ES-I3 (cell line): ENCODE data around the gene CBR1.

ENCODE experiments used
- H3K36me3 ChIP-seq: 2 replicates; pipeline ENCODE4 v1.6.1; 2013; ENCODE audit warnings: mild to moderate bottlenecking, low read length, control low read depth, moderate library complexity; ENCODE audit not compliant: insufficient read depth
- H3K4me1 ChIP-seq: 2 replicates; pipeline ENCODE4 v1.6.1; 2013; ENCODE audit warnings: mild to moderate bottlenecking, control low read depth, low read length; ENCODE audit not compliant: insufficient read depth
- H3K9ac ChIP-seq: 2 replicates; pipeline ENCODE4 v1.6.1; 2013; ENCODE audit warnings: low read depth, mild to moderate bottlenecking, low read length, moderate library complexity
- H3K9me3 ChIP-seq: 2 replicates; pipeline ENCODE4 v1.6.1; 2013; ENCODE audit warnings: mild to moderate bottlenecking, low read length, moderate library complexity; ENCODE audit not compliant: control insufficient read depth, insufficient read depth

The CBR1 gene

DNA sequence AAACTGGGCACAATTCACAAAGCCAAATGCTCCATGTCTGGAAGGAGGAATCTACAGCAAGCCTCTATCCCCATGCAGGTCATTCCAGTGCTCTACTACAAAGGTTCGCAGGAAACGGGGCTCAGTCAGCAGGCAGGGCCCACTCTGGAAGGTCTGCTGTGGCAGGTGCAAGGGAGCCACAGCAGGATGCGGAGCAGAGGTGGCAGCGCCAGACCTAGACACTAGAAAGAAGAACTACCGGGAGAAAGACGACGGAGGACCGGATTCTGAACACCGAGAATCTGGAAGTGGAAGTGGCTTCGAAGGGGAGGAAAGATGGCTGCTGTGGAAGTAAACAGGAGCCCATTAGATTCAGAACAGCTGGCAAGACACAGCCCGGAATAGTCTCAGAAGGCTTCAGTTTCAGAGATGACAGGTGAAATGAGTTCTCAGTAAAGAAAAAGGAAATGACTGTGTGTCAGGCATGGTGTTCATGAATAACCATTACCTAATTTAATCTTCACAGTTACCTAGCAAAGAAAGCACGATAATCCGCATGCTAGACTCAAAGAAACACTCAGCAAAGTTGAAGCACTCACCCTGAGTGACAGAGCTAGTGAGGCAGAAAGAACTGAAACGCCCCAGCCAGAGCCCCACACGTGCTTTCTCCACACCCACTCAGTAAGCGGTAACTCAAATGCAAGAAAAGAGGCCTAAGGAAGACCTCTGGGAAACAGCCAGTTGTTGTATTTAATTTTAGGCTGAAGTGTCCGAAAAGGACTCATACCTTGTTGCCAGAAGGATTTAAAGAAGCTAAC is 30.9 kb upstream of the CBR1 start:
- Histone ChIP-seq H3K9me3 (no peaks in the 10 kb centered on the region), H3K4me1 (no peaks in the 10 kb centered on the region), H3K9ac (no peak overlapping the region), H3K36me3 (peaks cover 35% of the 10 kb centered on the region)

DNA sequence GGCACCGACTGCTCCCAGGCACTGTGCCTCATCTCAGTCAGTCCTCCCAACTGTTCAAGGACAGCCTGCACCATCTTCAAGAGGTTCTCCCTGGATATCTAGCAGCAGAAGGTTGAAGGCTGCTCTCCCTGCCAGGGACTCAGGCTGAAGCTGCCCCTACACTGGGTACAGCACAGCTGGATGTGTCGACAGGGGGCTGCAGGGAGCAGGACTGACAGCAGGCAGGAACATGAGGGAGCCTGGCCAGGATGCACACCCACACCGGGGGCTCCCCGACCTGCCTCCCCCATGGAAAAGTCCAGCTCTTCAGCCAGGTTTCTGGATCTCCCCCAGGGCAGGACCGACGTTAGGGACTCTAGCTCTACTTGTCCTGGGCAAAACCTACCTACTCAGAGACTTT is 30.0 kb upstream of the CBR1 start:
- H3K9ac ChIP-seq, result no peak overlapping the region
- no peaks in the 10 kb centered on the region for H3K4me1 ChIP-seq
- H3K36me3 ChIP-seq, result peaks cover 30% of the 10 kb centered on the region
- no peaks in the 10 kb centered on the region for H3K9me3 ChIP-seq

DNA sequence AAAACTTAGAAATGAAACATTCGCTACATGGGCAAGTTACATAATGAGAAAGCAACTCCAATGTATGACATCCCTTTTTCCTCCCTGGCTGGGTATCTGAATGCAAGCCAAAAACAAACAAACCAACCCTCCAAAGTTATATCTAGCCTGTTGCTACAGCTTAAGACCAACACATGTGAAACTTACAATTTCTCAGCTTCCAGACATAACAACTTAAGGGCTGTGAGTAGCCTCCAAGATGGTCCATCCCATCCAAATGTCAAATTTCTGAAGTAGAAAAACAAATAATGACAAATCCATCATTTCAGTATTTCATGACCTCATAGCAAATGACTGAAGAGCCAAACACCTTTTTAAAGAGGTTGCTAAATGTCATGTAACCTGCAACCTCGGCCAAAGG is 29.4 kb upstream of the CBR1 start:
- peaks cover 30% of the 10 kb centered on the region for H3K36me3 ChIP-seq

DNA sequence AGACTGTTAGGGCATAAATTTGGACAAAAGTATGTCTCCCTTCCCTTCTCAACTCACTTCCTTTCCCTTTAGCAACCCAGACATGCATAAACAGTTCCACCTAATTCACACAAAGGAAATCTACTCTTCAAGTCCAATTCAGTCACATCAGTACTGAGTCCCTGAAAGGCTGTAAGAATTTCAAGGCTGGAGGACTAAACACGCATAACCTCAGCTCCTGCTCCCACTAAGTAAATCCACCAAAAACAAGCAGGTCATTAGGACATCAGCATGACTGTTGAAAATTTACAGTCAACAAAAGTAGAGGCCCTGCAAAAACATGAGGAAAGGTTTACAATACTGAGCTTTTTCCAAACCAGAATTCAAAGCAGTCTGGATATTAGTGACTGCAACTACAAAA is 27.9 kb upstream of the CBR1 start:
- Histone ChIP-seq H3K36me3 (peaks cover 34% of the 10 kb centered on the region), H3K9ac (no peak overlapping the region), H3K4me1 (no peaks in the 10 kb centered on the region), H3K9me3 (no peaks in the 10 kb centered on the region)

More for the DNA sequence above, 29.4 kb upstream of the CBR1 start:
- H3K9ac ChIP-seq, result no peak overlapping the region
- no peaks in the 10 kb centered on the region for H3K4me1 ChIP-seq
- no peaks in the 10 kb centered on the region for H3K9me3 ChIP-seq

DNA sequence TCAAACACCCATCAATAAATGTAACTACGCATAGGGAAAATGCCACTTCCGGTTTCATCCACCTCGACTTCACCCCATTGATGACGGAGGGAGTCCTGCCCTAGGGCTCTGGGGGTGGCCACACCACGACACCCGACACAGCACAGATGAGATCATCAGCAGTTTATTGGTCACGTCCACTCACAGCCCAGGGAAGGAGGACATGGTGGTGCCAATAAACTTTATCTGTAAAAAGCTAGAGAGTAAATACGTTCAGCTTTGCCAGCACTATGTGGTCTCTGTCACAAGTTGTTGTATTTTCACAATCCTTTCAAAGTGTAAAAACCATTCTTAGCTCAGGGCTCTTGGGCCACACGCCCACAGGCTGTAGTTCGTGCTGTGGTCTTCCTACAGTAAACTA is 25.8 kb upstream of the CBR1 start:
- Histone ChIP-seq H3K9me3 (no peaks in the 10 kb centered on the region), H3K9ac (no peak overlapping the region), H3K36me3 (peaks cover 29% of the 10 kb centered on the region), H3K4me1 (no peaks in the 10 kb centered on the region)

DNA sequence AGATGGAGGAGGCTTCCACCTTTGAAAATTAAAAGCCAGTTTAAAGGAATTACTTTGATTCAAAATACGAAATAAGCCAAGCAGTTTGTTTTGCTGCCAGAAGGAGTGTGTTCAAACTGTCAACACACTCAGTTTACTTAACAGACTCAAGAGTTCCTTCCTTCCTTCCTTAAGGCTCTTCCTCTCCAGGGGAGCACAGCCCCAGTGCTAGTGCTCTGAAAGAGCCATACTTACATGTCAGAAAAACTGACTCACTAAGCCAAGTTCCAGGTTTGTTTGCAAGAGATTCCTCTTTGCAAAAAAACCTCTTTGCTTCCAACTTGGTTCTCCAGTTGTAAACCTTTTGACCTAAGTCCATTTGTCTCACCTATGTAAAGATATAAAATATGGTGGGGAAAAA is 23.8 kb upstream of the CBR1 start:
- Histone ChIP-seq H3K9me3 (no peaks in the 10 kb centered on the region), H3K4me1 (no peaks in the 10 kb centered on the region), H3K9ac (no peak overlapping the region), H3K36me3 (peaks cover 24% of the 10 kb centered on the region)

DNA sequence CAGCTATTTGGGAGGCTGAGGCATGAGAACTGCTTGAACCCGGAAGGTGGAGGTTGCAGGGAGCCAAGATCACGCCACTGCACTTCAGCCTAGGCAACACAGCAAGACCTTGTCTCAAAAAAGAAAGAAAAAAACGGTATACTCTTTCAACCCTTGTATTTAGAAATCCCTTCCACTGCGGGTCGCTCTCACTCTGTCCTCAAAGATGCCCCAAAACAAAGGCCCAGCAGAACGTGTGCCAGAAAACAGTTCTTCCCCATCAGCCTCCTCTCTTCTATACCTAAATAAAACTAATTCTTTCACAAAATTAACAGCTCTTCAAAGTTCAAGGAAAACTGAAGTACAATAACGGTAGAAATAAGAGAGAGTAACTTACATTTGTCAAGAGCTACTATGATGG is 22.7 kb upstream of the CBR1 start:
- peaks cover 16% of the 10 kb centered on the region for H3K36me3 ChIP-seq
- H3K9ac ChIP-seq, result no peak overlapping the region
- no peaks in the 10 kb centered on the region for H3K9me3 ChIP-seq
- H3K4me1 ChIP-seq, result no peaks in the 10 kb centered on the region

DNA sequence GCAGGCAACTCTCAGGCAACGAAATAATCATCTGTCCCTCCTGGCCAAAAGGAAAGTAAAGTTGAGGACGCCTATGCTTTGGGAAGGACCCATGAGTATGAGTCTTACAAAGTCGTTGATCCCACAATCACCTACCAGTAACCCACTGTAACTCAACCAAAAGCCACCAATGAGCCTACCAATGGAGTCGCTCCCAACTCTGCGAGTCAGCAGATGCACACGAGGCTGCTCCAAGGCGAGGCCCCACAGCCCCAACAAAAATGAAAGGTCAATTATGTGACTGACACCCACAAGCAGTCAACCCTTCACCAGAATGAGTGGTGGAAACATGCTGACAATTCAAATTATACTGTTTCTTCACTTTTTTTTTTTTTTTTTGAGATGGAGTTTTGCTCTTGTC is 21.5 kb upstream of the CBR1 start:
- peaks cover 17% of the 10 kb centered on the region for H3K36me3 ChIP-seq
- no peaks in the 10 kb centered on the region for H3K4me1 ChIP-seq
- H3K9ac ChIP-seq, result no peak overlapping the region
- H3K9me3 ChIP-seq, result no peaks in the 10 kb centered on the region

DNA sequence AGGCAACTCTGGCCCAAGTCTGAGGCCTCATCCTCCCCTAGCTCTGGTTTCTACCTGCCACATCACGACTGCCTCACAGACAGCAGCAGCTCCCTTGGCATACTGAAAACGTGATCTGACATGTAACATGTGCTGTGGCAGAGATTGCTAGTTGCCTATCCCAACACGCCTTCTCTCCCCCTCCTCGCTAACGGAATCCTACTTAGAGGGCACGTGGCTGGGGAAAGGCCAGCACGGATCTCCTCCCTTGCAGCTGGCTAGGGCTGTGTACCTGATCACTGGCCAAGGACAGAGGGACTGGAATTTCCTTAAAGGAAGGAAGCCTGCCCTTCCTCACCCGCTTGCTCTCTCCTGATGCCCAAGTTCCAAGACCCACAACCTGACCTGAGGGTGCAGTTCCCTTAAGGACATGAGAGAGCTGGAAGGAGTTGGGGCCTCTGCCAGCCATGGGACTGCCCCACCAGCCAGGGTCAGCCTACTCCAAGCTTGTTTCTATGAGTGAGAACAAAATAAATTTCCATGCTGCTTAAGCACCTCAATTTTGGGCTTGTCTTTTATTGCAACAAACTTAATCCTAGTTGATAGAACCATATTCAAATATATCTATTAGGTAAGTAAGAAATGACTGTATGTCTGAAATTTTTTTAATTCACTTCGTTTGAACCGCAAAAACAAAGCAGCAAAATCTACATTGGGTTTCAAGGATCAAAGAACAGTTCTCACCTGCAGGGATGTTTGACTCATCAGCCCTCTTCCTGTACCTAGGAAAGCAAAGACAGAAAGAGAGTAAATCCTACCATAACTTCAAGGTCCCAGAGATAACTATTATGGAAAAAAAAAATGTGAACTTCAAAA is 16.7 kb upstream of the CBR1 start:
- H3K4me1 ChIP-seq, result no peaks in the 10 kb centered on the region
- H3K9me3 ChIP-seq, result no peaks in the 10 kb centered on the region
- H3K9ac ChIP-seq, result no peak overlapping the region
- peaks cover 21% of the 10 kb centered on the region for H3K36me3 ChIP-seq

DNA sequence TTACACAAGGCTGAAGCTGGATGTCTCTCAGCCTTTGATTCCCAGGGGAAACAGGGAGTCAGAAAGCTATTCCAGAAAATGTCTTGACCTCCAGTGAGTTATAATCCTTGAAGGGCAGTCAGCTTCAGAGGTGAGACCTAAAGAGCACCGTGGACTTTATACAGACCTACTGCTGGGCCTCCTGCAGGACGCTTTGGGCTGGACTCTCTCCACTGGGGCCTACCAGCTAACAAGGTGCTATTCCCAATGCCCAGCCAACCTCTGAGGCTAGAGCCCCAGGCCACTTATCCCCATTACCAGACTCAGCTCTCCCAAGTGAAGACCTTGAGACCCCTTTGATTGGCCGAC is 16.1 kb upstream of the CBR1 start:
- Histone ChIP-seq H3K36me3 (peaks cover 21% of the 10 kb centered on the region), H3K9me3 (no peaks in the 10 kb centered on the region), H3K9ac (no peak overlapping the region), H3K4me1 (no peaks in the 10 kb centered on the region)

DNA sequence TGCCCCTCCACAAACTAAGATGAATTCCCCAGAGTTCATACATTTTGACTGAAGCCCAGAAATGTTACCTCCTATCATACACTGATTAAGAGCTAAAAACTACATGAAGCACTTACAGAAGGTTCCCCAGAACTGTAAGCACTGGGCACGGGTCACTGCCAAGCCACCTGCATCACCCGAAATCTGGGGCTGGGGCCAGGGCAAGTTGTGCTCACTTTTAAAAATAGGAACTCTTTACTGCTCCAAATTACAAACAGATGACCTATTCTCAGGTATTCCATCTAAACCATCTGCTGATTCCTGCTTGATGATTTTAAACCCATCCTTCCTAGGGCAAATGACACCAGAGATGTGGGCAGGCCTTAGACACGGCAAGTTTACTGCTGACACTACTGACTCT is 14.3 kb upstream of the CBR1 start:
- H3K9me3 ChIP-seq, result no peaks in the 10 kb centered on the region
- H3K9ac ChIP-seq, result no peak overlapping the region
- H3K36me3 ChIP-seq, result peaks cover 21% of the 10 kb centered on the region
- H3K4me1 ChIP-seq, result no peaks in the 10 kb centered on the region

DNA sequence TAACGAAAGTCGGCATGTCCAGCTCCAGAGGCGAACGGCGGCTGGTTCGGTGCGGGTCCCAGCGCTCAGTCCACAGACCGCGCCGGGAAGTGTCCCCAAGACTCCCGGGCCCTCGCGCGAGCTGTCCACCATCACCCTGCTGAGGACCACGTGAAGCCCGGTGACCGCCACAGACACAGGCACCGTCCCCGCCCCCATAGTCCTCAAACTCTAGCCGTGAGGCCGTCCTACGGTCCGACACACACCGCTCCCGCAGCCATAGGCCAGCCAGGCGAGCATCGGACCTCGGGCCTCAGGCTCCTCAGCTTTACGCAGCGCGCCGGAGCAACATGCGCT is 10.0 kb upstream of the CBR1 start:
- no peaks in the 10 kb centered on the region for H3K9me3 ChIP-seq
- peak overlapping the region; percentile 90 for H3K9ac ChIP-seq
- peaks cover 10% of the 10 kb centered on the region for H3K36me3 ChIP-seq
- no peaks in the 10 kb centered on the region for H3K4me1 ChIP-seq

DNA sequence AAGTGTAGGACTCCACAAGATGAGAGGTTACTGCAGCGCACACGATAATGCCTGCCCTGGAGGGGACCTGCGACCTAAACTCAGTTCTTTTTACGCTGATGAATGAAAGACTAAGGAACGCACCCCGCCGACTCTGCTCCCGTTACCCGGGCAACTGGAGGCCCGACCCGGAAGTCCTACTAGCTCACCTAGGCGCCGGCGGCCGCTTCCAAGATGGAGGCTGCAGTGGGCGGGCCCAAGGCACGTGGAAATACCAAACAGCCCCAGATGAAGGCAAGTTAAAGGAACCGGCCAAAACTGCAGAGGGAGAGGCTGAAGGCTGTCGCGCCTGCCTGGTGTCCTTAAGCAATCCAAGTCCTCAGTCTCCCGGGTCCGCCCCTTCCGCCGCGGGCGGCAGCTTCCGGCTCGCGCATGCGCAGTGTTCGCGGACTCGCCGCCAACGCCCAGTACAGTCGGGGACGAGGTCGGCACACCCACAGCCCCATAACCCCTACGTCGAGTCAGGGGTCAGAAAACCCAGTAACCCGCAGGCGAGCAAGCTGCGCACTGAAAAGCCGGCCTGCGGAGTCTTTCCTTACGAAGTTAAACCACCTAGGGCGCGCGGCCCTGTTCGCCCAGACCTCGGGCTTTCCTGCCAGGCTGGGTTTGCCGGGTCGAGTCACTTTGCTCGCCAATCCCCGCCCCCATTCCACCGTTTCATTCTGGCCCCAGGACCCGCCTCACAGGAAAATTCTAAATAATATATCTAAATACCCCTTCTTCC is 9.5 kb upstream of the CBR1 start, which contains the start of gene SETD4:
TSS of gene SETD4 (minus strand) at position 368 of the 763 bp plus-strand sequence. CDS start 1,638 bp downstream, outside the sequence.
- H3K9ac ChIP-seq, result peak within 1 kb of the TSS; percentile 90
- no peaks in the 10 kb centered on the region for H3K9me3 ChIP-seq
- H3K36me3 ChIP-seq, result peaks cover 10% of the 10 kb centered on the region
- H3K4me1 ChIP-seq, result no peaks in the 10 kb centered on the region

DNA sequence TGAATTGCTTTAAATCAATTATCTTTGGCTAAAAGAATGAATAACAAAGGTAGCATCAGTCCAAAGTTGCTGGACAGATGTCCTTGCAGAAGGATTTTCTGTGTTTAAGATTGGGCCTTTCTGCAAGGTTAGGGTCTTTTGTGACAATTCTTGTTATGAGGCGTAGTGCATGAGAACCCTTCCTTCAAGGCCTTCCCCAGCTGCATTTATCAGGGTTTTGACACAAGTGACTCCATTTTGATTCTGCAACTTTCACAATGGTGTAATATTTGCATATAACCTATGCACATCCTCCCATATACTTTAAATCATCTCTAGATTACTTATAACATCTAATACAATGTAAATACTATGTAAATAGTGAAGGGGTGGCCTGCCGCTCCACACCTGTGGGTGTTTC is 8.4 kb upstream of the CBR1 start:
- Histone ChIP-seq H3K4me1 (no peaks in the 10 kb centered on the region), H3K9me3 (no peaks in the 10 kb centered on the region), H3K9ac (no peak overlapping the region), H3K36me3 (peaks cover 2% of the 10 kb centered on the region; the same call in 1 of the 2 replicates)
